ENCODE data around the gene LILRB5.
"Not testable (repeated sequence)": the region's sequence is repeated elsewhere in the genome, so short reads cannot be mapped to it uniquely, and the experiment has no call there.

Gene LILRB5

GRCh38 chr19:54247106-54247930, 9.8 kb downstream of the LILRB5 start:
- in situ Hi-C loops (cut with MboI; ENCODE audit: low sequenced_read_pairs) = no loop called here

- in situ Hi-C loops (cut with MboI; ENCODE audit: low sequenced_read_pairs) = no loop called here
These were observed 11.1 kb downstream of the LILRB5 start for GRCh38 chr19:54245936-54246335.

GRCh38 chr19:54243809-54244208, 13.3 kb downstream of the LILRB5 start:
- in situ Hi-C loops (cut with MboI; ENCODE audit: low sequenced_read_pairs) = not testable (repeated sequence)

- in situ Hi-C loops (cut with MboI; ENCODE audit: low sequenced_read_pairs) = not testable (repeated sequence)
These were observed 14.4 kb downstream of the LILRB5 start, which contains the start of gene LILRA6 for GRCh38 chr19:54242646-54243045. Gene LILRA6, minus strand, starts transcription at chr19:54242790.

GRCh38 chr19:54242234-54242633, 14.8 kb downstream of the LILRB5 start:
- in situ Hi-C loops (cut with MboI; ENCODE audit: low sequenced_read_pairs) = not testable (repeated sequence)

- in situ Hi-C loops (cut with MboI; ENCODE audit: low sequenced_read_pairs) = not testable (repeated sequence)
These were observed 16.4 kb downstream of the LILRB5 start for GRCh38 chr19:54240372-54241336.

GRCh38 chr19:54239491-54240371, 17.3 kb downstream of the LILRB5 start:
- in situ Hi-C loops (cut with MboI; ENCODE audit: low sequenced_read_pairs) = not testable (repeated sequence)

- in situ Hi-C loops (cut with MboI; ENCODE audit: low sequenced_read_pairs) = no loop called here
These were observed 23.1 kb downstream of the LILRB5 start for GRCh38 chr19:54233941-54234340.

- in situ Hi-C loops (cut with MboI; ENCODE audit: low sequenced_read_pairs) = no loop called here
These were observed 25.8 kb downstream of the LILRB5 start for GRCh38 chr19:54231077-54231931.

GRCh38 chr19:54230031-54230430, 27.0 kb downstream of the LILRB5 start:
- in situ Hi-C loops (cut with MboI; ENCODE audit: low sequenced_read_pairs) = no loop called here

- in situ Hi-C loops (cut with MboI; ENCODE audit: low sequenced_read_pairs) = no loop called here
These were observed 27.9 kb downstream of the LILRB5 start for GRCh38 chr19:54229146-54229545.

- in situ Hi-C loops (cut with MboI; ENCODE audit: low sequenced_read_pairs) = not testable (repeated sequence)
These were observed 32.5 kb downstream of the LILRB5 start for GRCh38 chr19:54224619-54225018.

- in situ Hi-C loops (cut with MboI; ENCODE audit: low sequenced_read_pairs) = not testable (repeated sequence)
These were observed 33.2 kb downstream of the LILRB5 start for GRCh38 chr19:54223937-54224281.

- in situ Hi-C loops (cut with MboI; ENCODE audit: low sequenced_read_pairs) = not testable (repeated sequence)
These were observed 33.7 kb downstream of the LILRB5 start for GRCh38 chr19:54223277-54223936.

GRCh38 chr19:54222474-54223276, 34.4 kb downstream of the LILRB5 start, which contains the start of gene LILRB3:
Gene LILRB3, minus strand, starts transcription at chr19:54223007. Its CDS starts 31 bp downstream, at chr19:54222976.
- in situ Hi-C loops (cut with MboI; ENCODE audit: low sequenced_read_pairs) = not testable (repeated sequence)

- in situ Hi-C loops (cut with MboI; ENCODE audit: low sequenced_read_pairs) = not testable (repeated sequence)
These were observed 35.1 kb downstream of the LILRB5 start for GRCh38 chr19:54221947-54222346.

GRCh38 chr19:54219702-54220101, 37.4 kb downstream of the LILRB5 start:
- in situ Hi-C loops (cut with MboI; ENCODE audit: low sequenced_read_pairs) = not testable (repeated sequence)

- in situ Hi-C loops (cut with MboI; ENCODE audit: low sequenced_read_pairs) = no loop called here
These were observed 38.0 kb downstream of the LILRB5 start for GRCh38 chr19:54218960-54219661.
